HG03196 (cell line): ENCODE results near the gene SPATA13.

Experiments
- ATAC-seq: cut with Tn5 transposase; IDR thresholded peaks from one replicate; pipeline ENCODE4 v1.9.1; 2021; ENCODE audit not compliant: unreplicated experiment

Gene SPATA13

GRCh38 chr13:24250376-24251057 lies 90.0 kb downstream of the SPATA13 start:
- no peak for ATAC-seq

- no peak for ATAC-seq
Measured at GRCh38 chr13:24251525-24251924, 91.0 kb downstream of the SPATA13 start.

- ATAC-seq, result no peak
Measured at GRCh38 chr13:24252136-24252535, 91.6 kb downstream of the SPATA13 start.

GRCh38 chr13:24253520-24254145 lies 93.1 kb downstream of the SPATA13 start:
- no peak for ATAC-seq

GRCh38 chr13:24254146-24254841 lies 93.8 kb downstream of the SPATA13 start:
- ATAC-seq, result no peak

GRCh38 chr13:24257497-24257896 lies 97.0 kb downstream of the SPATA13 start:
- ATAC-seq, result no peak

GRCh38 chr13:24261566-24261965 lies 101.0 kb downstream of the SPATA13 start:
- ATAC-seq, result no peak

GRCh38 chr13:24263632-24264031 lies 103.1 kb downstream of the SPATA13 start:
- ATAC-seq, result no peak

- no peak for ATAC-seq
Measured at GRCh38 chr13:24264976-24265375, 104.5 kb downstream of the SPATA13 start.

- ATAC-seq, result no peak
Measured at GRCh38 chr13:24265453-24265852, 104.9 kb downstream of the SPATA13 start.

- no peak for ATAC-seq
Measured at GRCh38 chr13:24267274-24267673, 106.8 kb downstream of the SPATA13 start.

- no peak for ATAC-seq
Measured at GRCh38 chr13:24267801-24268200, 107.3 kb downstream of the SPATA13 start.

- no peak for ATAC-seq
Measured at GRCh38 chr13:24269821-24270220, 109.3 kb downstream of the SPATA13 start.

GRCh38 chr13:24270639-24271141 lies 110.2 kb downstream of the SPATA13 start:
- ATAC-seq, result peak; percentile 38

GRCh38 chr13:24271231-24271600 lies 110.7 kb downstream of the SPATA13 start:
- no peak for ATAC-seq

- ATAC-seq, result peak; percentile 44
Measured at GRCh38 chr13:24271601-24272451, 111.3 kb downstream of the SPATA13 start.

GRCh38 chr13:24272452-24273161 lies 112.1 kb downstream of the SPATA13 start:
- no peak for ATAC-seq

- no peak for ATAC-seq
Measured at GRCh38 chr13:24273926-24274325, 113.4 kb downstream of the SPATA13 start.

GRCh38 chr13:24274452-24275021 lies 114.0 kb downstream of the SPATA13 start:
- peak; percentile 60 for ATAC-seq

- no peak for ATAC-seq
Measured at GRCh38 chr13:24275041-24275440, 114.5 kb downstream of the SPATA13 start.
